Measurements from ENCODE around the gene ADAMTS7.
"Not testable (repeated sequence)": the region's sequence is repeated elsewhere in the genome, so short reads cannot be mapped to it uniquely, and the experiment has no call there.

ADAMTS7 gene

GRCh38 chr15:78795043-78795442, 16.2 kb downstream of the ADAMTS7 start:
- no peak overlapping the region for H3K9ac ChIP-seq (ENCODE audit: low read depth, low read length)
- no peaks in the 10 kb centered on the region for H3K4me1 ChIP-seq (ENCODE audit: control insufficient read depth, insufficient read depth, low read length)
- H3K4me3 ChIP-seq (ENCODE audit: low read depth, low read length): no peak overlapping the region
- no peaks in the 10 kb centered on the region for H3K9me3 ChIP-seq (ENCODE audit: control insufficient read depth, insufficient read depth, low read length)
- H3K36me3 ChIP-seq (ENCODE audit: control insufficient read depth, insufficient read depth, low read length): peaks cover 8% of the 10 kb centered on the region
- no peaks in the 10 kb centered on the region for H3K27me3 ChIP-seq (ENCODE audit: control insufficient read depth, insufficient read depth, low read length)

DNA sequence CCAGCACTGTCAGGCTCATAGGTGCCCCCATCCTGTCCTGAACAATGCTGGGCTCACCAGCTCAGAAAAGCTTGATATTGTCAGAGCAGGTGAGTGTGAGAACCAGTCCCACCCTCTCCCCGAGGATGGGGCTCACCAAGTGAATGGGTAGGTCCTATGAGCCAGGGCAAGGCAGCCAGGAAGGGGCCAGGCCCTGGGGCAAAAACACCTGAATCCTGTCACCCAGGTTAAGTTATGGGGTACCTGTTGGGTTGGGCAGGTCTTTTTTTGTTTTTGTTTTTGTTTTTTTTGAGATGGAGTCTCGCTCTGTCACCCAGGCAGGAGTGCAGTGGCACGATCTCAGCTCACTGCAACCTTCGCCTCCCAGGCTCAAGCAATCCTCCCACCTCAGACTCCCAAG, 16.8 kb downstream of the ADAMTS7 start:
- H3K9ac ChIP-seq (ENCODE audit: low read depth, low read length); H3K27me3 ChIP-seq (ENCODE audit: control insufficient read depth, insufficient read depth, low read length); H3K4me1 ChIP-seq (ENCODE audit: control insufficient read depth, insufficient read depth, low read length); H3K9me3 ChIP-seq (ENCODE audit: control insufficient read depth, insufficient read depth, low read length); H3K4me3 ChIP-seq (ENCODE audit: low read depth, low read length): not testable (repeated sequence)
- peaks cover 14% of the 10 kb centered on the region for H3K36me3 ChIP-seq (ENCODE audit: control insufficient read depth, insufficient read depth, low read length)

- Histone ChIP-seq H3K27me3 (ENCODE audit: control insufficient read depth, insufficient read depth, low read length) (no peaks in the 10 kb centered on the region), H3K4me1 (ENCODE audit: control insufficient read depth, insufficient read depth, low read length) (no peaks in the 10 kb centered on the region), H3K4me3 (ENCODE audit: low read depth, low read length) (no peak overlapping the region), H3K36me3 (ENCODE audit: control insufficient read depth, insufficient read depth, low read length) (peaks cover 25% of the 10 kb centered on the region), H3K9ac (ENCODE audit: low read depth, low read length) (no peak overlapping the region), H3K9me3 (ENCODE audit: control insufficient read depth, insufficient read depth, low read length) (no peaks in the 10 kb centered on the region)
Observed at GRCh38 chr15:78791357-78791756, 19.9 kb downstream of the ADAMTS7 start.

- Histone ChIP-seq H3K9ac (ENCODE audit: low read depth, low read length) (no peak overlapping the region), H3K9me3 (ENCODE audit: control insufficient read depth, insufficient read depth, low read length) (no peaks in the 10 kb centered on the region), H3K4me1 (ENCODE audit: control insufficient read depth, insufficient read depth, low read length) (no peaks in the 10 kb centered on the region), H3K27me3 (ENCODE audit: control insufficient read depth, insufficient read depth, low read length) (no peaks in the 10 kb centered on the region), H3K36me3 (ENCODE audit: control insufficient read depth, insufficient read depth, low read length) (peaks cover 22% of the 10 kb centered on the region), H3K4me3 (ENCODE audit: low read depth, low read length) (no peak overlapping the region)
Observed at GRCh38 chr15:78790027-78790426, 21.2 kb downstream of the ADAMTS7 start.

DNA sequence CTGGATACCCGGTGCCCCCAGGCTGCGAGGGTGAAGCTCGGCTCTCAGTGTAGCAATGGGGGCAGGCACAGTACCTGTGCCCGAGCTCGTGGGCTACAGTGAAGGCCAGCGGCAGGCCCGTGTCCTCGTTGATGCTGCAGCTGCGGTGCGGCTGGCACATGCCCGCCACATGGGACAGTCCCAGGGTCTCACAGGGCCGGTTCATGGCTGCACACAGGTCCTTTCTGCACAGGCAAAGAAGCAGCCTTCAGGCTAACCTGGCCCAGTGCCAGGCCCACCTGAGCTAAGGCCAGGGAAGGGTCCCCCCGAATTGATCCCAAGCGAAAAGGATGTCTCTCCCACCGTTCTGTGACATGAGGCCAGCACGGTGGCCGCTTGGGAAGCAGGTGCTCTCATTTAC, 21.6 kb downstream of the ADAMTS7 start:
- Histone ChIP-seq H3K9me3 (ENCODE audit: control insufficient read depth, insufficient read depth, low read length) (no peaks in the 10 kb centered on the region), H3K27me3 (ENCODE audit: control insufficient read depth, insufficient read depth, low read length) (no peaks in the 10 kb centered on the region), H3K4me3 (ENCODE audit: low read depth, low read length) (no peak overlapping the region), H3K9ac (ENCODE audit: low read depth, low read length) (no peak overlapping the region), H3K4me1 (ENCODE audit: control insufficient read depth, insufficient read depth, low read length) (no peaks in the 10 kb centered on the region), H3K36me3 (ENCODE audit: control insufficient read depth, insufficient read depth, low read length) (peaks cover 20% of the 10 kb centered on the region)

DNA sequence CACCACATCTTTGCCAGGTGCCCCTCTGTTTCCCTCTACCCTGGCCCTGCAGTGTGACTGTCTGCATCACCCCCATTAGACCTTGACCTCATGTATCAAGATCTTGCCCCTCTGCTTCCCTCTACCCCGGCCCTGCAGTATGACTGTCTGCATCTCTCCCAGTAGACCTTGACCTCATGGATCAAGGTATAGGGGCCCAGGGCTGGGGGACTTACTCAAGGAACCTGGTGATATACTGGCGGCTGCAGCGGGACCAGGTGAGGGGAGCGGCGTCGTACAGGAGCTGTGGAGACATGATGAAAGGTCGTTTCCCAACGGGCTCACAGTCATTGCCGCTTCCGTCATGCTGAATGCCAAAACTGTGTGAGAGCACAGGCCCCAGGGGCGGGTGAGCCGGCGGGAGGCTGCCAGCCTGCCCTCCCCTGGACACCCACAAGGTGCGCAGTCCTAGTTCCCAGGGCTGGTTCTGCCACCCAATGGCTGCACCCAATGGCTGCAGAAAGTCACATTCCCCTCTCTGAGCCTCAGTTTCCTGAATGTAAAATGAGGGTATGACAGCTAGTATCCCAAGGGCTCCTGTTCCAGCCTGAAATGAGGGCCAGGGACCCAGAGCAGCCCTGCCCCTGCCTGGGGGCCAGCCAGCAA, 23.1 kb downstream of the ADAMTS7 start:
- Histone ChIP-seq H3K4me1 (ENCODE audit: control insufficient read depth, insufficient read depth, low read length) (no peaks in the 10 kb centered on the region), H3K9me3 (ENCODE audit: control insufficient read depth, insufficient read depth, low read length) (no peaks in the 10 kb centered on the region), H3K4me3 (ENCODE audit: low read depth, low read length) (no peak overlapping the region), H3K36me3 (ENCODE audit: control insufficient read depth, insufficient read depth, low read length) (peaks cover 20% of the 10 kb centered on the region), H3K27me3 (ENCODE audit: control insufficient read depth, insufficient read depth, low read length) (no peaks in the 10 kb centered on the region), H3K9ac (ENCODE audit: low read depth, low read length) (no peak overlapping the region)

GRCh38 chr15:78782402-78782801, 28.9 kb downstream of the ADAMTS7 start:
- H3K9me3 ChIP-seq (ENCODE audit: control insufficient read depth, insufficient read depth, low read length); H3K36me3 ChIP-seq (ENCODE audit: control insufficient read depth, insufficient read depth, low read length); H3K9ac ChIP-seq (ENCODE audit: low read depth, low read length); H3K4me3 ChIP-seq (ENCODE audit: low read depth, low read length); H3K4me1 ChIP-seq (ENCODE audit: control insufficient read depth, insufficient read depth, low read length); H3K27me3 ChIP-seq (ENCODE audit: control insufficient read depth, insufficient read depth, low read length): not testable (repeated sequence)

- not testable (repeated sequence) for H3K9ac ChIP-seq (ENCODE audit: low read depth, low read length); H3K36me3 ChIP-seq (ENCODE audit: control insufficient read depth, insufficient read depth, low read length); H3K9me3 ChIP-seq (ENCODE audit: control insufficient read depth, insufficient read depth, low read length); H3K27me3 ChIP-seq (ENCODE audit: control insufficient read depth, insufficient read depth, low read length); H3K4me3 ChIP-seq (ENCODE audit: low read depth, low read length); H3K4me1 ChIP-seq (ENCODE audit: control insufficient read depth, insufficient read depth, low read length)
Observed at GRCh38 chr15:78781381-78781780, 29.9 kb downstream of the ADAMTS7 start.

DNA sequence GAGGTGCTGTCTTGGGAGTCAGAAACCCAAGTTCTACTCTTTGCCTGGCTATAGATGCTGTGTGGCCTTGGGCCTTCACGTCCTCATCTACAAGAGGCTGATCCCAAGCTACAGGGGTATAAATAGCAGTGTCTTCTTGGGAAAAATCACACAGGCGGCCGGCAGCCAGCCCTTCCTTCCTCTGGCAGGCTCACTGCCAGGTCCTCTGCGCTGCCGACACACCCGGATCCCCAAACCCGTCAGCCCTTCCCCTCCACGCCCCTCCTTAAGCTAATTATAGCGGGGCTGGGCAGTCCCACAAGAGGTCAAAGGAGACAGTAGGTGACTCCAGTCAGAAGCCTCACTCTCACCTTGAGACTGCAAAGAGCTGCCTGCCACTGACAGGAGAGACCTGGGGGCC, 31.3 kb downstream of the ADAMTS7 start:
- H3K9me3 ChIP-seq (ENCODE audit: control insufficient read depth, insufficient read depth, low read length); H3K36me3 ChIP-seq (ENCODE audit: control insufficient read depth, insufficient read depth, low read length); H3K27me3 ChIP-seq (ENCODE audit: control insufficient read depth, insufficient read depth, low read length); H3K9ac ChIP-seq (ENCODE audit: low read depth, low read length); H3K4me3 ChIP-seq (ENCODE audit: low read depth, low read length); H3K4me1 ChIP-seq (ENCODE audit: control insufficient read depth, insufficient read depth, low read length): not testable (repeated sequence)

GRCh38 chr15:78779176-78779785, 32.0 kb downstream of the ADAMTS7 start:
- H3K9ac ChIP-seq (ENCODE audit: low read depth, low read length); H3K27me3 ChIP-seq (ENCODE audit: control insufficient read depth, insufficient read depth, low read length); H3K4me1 ChIP-seq (ENCODE audit: control insufficient read depth, insufficient read depth, low read length); H3K4me3 ChIP-seq (ENCODE audit: low read depth, low read length); H3K36me3 ChIP-seq (ENCODE audit: control insufficient read depth, insufficient read depth, low read length); H3K9me3 ChIP-seq (ENCODE audit: control insufficient read depth, insufficient read depth, low read length): not testable (repeated sequence)

- H3K9ac ChIP-seq (ENCODE audit: low read depth, low read length): no peak overlapping the region
Observed at GRCh38 chr15:78778422-78778821, 32.8 kb downstream of the ADAMTS7 start.

GRCh38 chr15:78777953-78778345, 33.3 kb downstream of the ADAMTS7 start:
- not testable (repeated sequence) for H3K9ac ChIP-seq (ENCODE audit: low read depth, low read length); H3K4me1 ChIP-seq (ENCODE audit: control insufficient read depth, insufficient read depth, low read length); H3K27me3 ChIP-seq (ENCODE audit: control insufficient read depth, insufficient read depth, low read length)

More at GRCh38 chr15:78778422-78778821, 32.8 kb downstream of the ADAMTS7 start:
- no peaks in the 10 kb centered on the region for H3K27me3 ChIP-seq (ENCODE audit: control insufficient read depth, insufficient read depth, low read length)
- no peaks in the 10 kb centered on the region for H3K9me3 ChIP-seq (ENCODE audit: control insufficient read depth, insufficient read depth, low read length)
- H3K36me3 ChIP-seq (ENCODE audit: control insufficient read depth, insufficient read depth, low read length): no peaks in the 10 kb centered on the region
- H3K4me1 ChIP-seq (ENCODE audit: control insufficient read depth, insufficient read depth, low read length): no peaks in the 10 kb centered on the region
- H3K4me3 ChIP-seq (ENCODE audit: low read depth, low read length): no peak overlapping the region

More at GRCh38 chr15:78777953-78778345, 33.3 kb downstream of the ADAMTS7 start:
- H3K9me3 ChIP-seq (ENCODE audit: control insufficient read depth, insufficient read depth, low read length); H3K36me3 ChIP-seq (ENCODE audit: control insufficient read depth, insufficient read depth, low read length); H3K4me3 ChIP-seq (ENCODE audit: low read depth, low read length): not testable (repeated sequence)

Measured in iPS-15b (cell line).